RWPE2 (cell line): ENCODE data around the gene ARMC9.

ENCODE experiments used
- ATAC-seq: fragments of 200-7000 bp; cut with Tn5 transposase; 3 replicates; pipeline ENCODE4 v1.9.1; 2021; ENCODE audit warnings: low read depth
- DNase-seq: peaks from one replicate; pipeline ENCODE4 v3.0.0-alpha.2; 2020; ENCODE audit warnings: low spot score
- H3K27ac ChIP-seq: fragments of 450-650 bp; 2 replicates; pipeline ENCODE4 v1.5.1; 2017; ENCODE audit warnings: mild to moderate bottlenecking; ENCODE audit not compliant: poor library complexity, severe bottlenecking
- H3K27me3 ChIP-seq: fragments of 250-450 bp; sonication (Bioruptor Pico); 2 replicates; pipeline ENCODE4 v1.5.1; 2021; ENCODE audit warnings: mild to moderate bottlenecking, moderate library complexity; ENCODE audit not compliant: insufficient read depth, poor library complexity, severe bottlenecking
- H3K36me3 ChIP-seq: fragments of 250-450 bp; sonication (Bioruptor Pico); 2 replicates; pipeline ENCODE4 v1.5.1; 2020; ENCODE audit warnings: low read depth, mild to moderate bottlenecking, moderate library complexity
- H3K4me1 ChIP-seq: fragments of 250-450 bp; sonication (Bioruptor Pico); 2 replicates; pipeline ENCODE4 v1.5.1; 2021; ENCODE audit warnings: mild to moderate bottlenecking, moderate library complexity; ENCODE audit not compliant: insufficient read depth, poor library complexity, severe bottlenecking
- H3K4me3 ChIP-seq: fragments of 250-450 bp; sonication (Bioruptor Pico); 2 replicates; pipeline ENCODE4 v1.5.1; 2021; ENCODE audit warnings: mild to moderate bottlenecking, moderate library complexity; ENCODE audit not compliant: severe bottlenecking
- H3K9me3 ChIP-seq: fragments of 250-450 bp; sonication (Bioruptor Pico); 2 replicates; pipeline ENCODE4 v1.5.1; 2021; ENCODE audit warnings: mild to moderate bottlenecking, moderate library complexity; ENCODE audit not compliant: severe bottlenecking
- TF ChIP-seq, protein P1 (sequence below): fragments of 450-650 bp; IDR thresholded peaks from one replicate; pipeline ENCODE4 v1.5.1; 2017; ENCODE audit warnings: mild to moderate bottlenecking, moderate library complexity; ENCODE audit not compliant: poor library complexity, severe bottlenecking

Gene ARMC9

DNA sequence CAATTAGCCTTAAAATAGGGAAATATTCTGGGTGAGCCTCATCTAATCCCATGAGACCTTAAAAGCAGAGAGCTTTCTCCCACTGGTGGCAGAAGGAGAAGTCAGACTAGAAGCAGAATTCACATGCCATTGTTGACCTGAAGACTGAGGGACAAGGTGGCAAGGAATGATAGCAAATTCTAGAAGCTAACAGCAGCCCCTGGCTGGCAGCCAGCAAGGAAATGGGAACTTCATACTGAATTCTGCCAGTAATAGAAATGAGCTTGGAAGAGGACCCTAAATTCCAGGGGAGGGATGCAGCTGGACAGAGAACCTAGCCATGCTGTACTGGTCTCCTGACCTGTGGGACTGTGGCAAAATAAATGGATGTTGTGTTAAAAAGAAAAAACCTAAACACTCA, 216.6 kb downstream of the ARMC9 start:
- Histone ChIP-seq H3K36me3 (no peaks in the 10 kb centered on the region), H3K4me1 (no peaks in the 10 kb centered on the region), H3K4me3 (no peak overlapping the region), H3K9me3 (no peaks in the 10 kb centered on the region), H3K27ac (no peak overlapping the region), H3K27me3 (no peaks in the 10 kb centered on the region)
- DNase-seq (no peak), ATAC-seq (no peak)
- TF ChIP-seq, protein P1, sequence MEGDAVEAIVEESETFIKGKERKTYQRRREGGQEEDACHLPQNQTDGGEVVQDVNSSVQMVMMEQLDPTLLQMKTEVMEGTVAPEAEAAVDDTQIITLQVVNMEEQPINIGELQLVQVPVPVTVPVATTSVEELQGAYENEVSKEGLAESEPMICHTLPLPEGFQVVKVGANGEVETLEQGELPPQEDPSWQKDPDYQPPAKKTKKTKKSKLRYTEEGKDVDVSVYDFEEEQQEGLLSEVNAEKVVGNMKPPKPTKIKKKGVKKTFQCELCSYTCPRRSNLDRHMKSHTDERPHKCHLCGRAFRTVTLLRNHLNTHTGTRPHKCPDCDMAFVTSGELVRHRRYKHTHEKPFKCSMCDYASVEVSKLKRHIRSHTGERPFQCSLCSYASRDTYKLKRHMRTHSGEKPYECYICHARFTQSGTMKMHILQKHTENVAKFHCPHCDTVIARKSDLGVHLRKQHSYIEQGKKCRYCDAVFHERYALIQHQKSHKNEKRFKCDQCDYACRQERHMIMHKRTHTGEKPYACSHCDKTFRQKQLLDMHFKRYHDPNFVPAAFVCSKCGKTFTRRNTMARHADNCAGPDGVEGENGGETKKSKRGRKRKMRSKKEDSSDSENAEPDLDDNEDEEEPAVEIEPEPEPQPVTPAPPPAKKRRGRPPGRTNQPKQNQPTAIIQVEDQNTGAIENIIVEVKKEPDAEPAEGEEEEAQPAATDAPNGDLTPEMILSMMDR, result no peak

DNA sequence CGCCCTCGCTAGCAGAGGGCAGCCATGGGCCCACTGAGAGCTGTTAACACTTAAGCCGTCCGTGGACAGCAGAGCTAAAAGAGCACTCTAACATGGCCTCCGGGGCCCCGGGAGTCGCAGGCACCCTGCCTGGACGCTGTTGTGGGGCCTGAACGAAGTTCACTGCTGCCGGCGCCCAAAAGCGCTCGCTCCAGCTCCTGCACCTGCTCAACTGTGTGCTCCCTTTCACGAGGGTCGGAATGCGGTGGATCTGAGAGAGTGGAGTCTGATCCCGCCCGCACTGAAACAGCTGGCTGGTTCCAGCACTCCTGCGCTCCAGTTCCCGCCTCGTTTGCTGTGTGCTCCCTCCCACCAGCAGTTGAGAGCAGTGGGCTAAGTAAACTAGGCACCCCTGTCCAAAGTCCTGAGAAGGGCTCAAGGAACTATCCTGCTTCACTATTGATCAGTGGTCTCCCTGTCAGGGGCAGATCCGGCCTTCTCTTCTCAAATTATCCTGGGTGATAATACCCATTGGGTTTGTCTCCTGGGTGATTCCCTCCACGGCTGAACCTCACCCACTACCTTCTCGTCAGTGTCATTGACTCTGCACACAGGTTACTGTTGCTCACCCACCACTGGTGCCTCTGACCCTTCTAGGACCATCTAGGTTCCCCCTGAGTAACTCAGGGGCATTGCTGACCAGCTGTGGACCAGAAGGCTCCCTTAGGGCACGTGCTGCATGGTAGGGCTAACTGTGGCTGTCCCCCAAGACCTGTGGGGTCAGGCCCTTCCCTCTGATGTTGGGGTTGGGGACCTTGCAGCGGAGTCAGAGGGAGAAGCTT, 220.6 kb downstream of the ARMC9 start:
- Histone ChIP-seq H3K4me3 (no peak overlapping the region), H3K27me3 (no peaks in the 10 kb centered on the region), H3K4me1 (no peaks in the 10 kb centered on the region), H3K27ac (no peak overlapping the region), H3K36me3 (no peaks in the 10 kb centered on the region), H3K9me3 (no peaks in the 10 kb centered on the region)
- TF ChIP-seq, protein P1, result no peak
- DNase-seq (no peak), ATAC-seq (no peak)

DNA sequence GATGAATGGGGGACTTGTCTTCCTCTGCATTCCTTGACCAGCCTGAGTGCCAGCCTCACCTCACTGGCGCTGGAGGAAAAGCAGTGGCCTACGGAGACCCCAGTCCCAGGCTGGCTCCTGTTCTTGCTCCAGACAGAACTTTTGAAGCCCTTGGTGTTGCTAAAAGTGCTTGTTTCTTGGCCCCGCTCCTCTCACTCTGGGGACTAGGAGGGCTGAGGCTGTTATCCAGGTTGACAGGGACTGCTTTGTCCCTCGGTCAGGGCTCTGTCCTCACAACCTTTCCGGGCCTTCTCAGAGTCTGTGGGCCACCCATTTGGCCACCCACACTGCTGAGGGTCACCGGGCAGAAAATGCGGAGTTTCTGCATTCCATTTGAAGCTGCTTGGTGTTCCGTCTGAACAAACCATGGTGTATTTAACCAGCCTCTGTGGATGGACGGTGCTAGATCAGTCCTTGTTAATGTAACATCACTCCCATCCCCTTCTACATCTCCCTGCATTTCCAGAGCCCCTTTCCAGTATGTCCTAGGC, 222.7 kb downstream of the ARMC9 start:
- ATAC-seq (no peak), DNase-seq (no peak)
- Histone ChIP-seq H3K4me3 (no peak overlapping the region), H3K36me3 (no peaks in the 10 kb centered on the region), H3K27me3 (no peaks in the 10 kb centered on the region), H3K9me3 (no peaks in the 10 kb centered on the region), H3K27ac (no peak overlapping the region), H3K4me1 (no peaks in the 10 kb centered on the region)
- TF ChIP-seq, protein P1, result no peak

DNA sequence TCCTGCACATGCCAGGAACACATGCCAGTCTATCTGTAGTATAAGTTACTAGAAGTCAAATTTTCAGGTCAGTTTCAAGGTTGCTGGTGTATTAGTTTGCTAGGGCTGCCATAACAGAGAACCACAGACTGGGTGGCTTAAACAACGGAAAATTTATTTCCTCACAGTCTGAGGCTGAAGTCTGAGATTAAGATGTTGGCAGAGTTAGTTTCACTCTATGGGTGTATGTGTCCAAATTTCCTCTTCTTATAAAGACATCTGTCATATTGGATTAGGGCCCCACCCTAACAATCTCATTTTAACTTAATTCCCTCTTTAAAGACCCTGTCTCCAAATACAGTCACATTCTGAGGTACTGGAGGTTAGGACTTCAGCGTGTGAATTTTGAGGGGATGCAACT, 223.6 kb downstream of the ARMC9 start:
- H3K36me3 ChIP-seq, result no peaks in the 10 kb centered on the region
- TF ChIP-seq, protein P1, result no peak
- ATAC-seq, result no peak
- H3K9me3 ChIP-seq, result no peaks in the 10 kb centered on the region
- DNase-seq, result no peak
- no peak overlapping the region for H3K4me3 ChIP-seq
- H3K27me3 ChIP-seq, result no peaks in the 10 kb centered on the region
- no peaks in the 10 kb centered on the region for H3K4me1 ChIP-seq
- no peak overlapping the region for H3K27ac ChIP-seq

DNA sequence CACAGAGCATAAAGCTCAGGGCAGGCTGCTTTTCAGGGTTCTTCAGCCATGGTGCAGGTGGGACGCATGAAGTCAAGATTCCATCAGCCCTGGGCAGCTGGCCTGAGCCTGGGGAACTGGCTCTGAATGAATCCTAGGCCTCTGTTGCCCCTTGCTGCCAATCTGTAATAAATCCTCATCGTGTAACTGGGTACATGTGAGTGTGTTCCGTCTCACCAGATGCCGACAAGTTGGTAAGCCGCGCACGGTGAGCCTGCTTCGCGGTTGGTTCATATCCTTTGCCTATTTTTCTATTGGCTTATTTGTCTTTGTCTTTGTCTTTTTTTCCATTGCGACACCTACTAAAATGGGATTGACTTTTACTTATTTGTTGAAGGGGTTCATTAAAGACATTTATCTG, 224.7 kb downstream of the ARMC9 start:
- no peak for ATAC-seq
- TF ChIP-seq, protein P1, result no peak
- no peak overlapping the region for H3K4me3 ChIP-seq
- no peaks in the 10 kb centered on the region for H3K4me1 ChIP-seq
- H3K36me3 ChIP-seq, result no peaks in the 10 kb centered on the region
- H3K27me3 ChIP-seq, result no peaks in the 10 kb centered on the region
- H3K9me3 ChIP-seq, result no peaks in the 10 kb centered on the region
- no peak for DNase-seq
- H3K27ac ChIP-seq, result no peak overlapping the region
